Endothelial cell of umbilical vein (primary cell): Measurements from ENCODE around the gene SDK2. TPM values are rescaled to one million over a fixed set of nuclear protein-coding genes. Genes with fewer than 3 reads are reported as not detected.

ENCODE experiments used
- BruUV-seq: library from RNA; stranded (reverse); fragments of 400-500 nt; replicated peaks from 2 replicates; lab custom pipeline; 2021; lab: Mats Ljungman, UMichigan
- CTCF ChIA-PET: fragments of 300-600, 350-600 bp; sonication (Branson Sonifier 250); formaldehyde crosslinking; loops from one replicate; lab custom pipeline; 2021; ENCODE audit warnings: antibody characterized with exemption, inconsistent platforms; lab: Charles Lee
- POLR2A ChIA-PET: fragments of 300-600, 350-600 bp; sonication (Branson Sonifier 250); formaldehyde crosslinking; loops from one replicate; lab custom pipeline; 2021; ENCODE audit warnings: antibody characterized with exemption, inconsistent platforms; lab: Charles Lee
- DNase-seq: peaks from one replicate; pipeline ENCODE4 v3.0.0-alpha.2; 2011; ENCODE audit warnings: low read depth, low spot score
- FAIRE-seq: peaks from 2 replicates; lab custom pipeline; 2011; peaks lifted over from hg19 to GRCh38; lab: Jason Lieb, UNC
- H2AFZ ChIP-seq: 2 replicates; pipeline ENCODE4 v1.6.0; 2012; ENCODE audit warnings: low read depth, low read length, control low read depth, inconsistent platforms
- H3K27ac ChIP-seq: 2 replicates; pipeline ENCODE4 v1.5.1; 2011; ENCODE audit warnings: low read depth, mild to moderate bottlenecking, control low read depth, low read length, moderate library complexity; ENCODE audit not compliant: insufficient read depth
- H3K27me3 ChIP-seq, 2 experiments: 2 replicates each; pipeline versions ENCODE4 v1.6.0 to v1.6.1; 2011; ENCODE audit warnings: low read length in 2 of 2, mixed read lengths in 1 of 2; ENCODE audit not compliant: control insufficient read depth in 2 of 2, insufficient read depth in 2 of 2
- H3K36me3 ChIP-seq, 2 experiments: 2 replicates in 1 of 2; 3 replicates in 1 of 2; pipeline ENCODE4 v1.5.1; 2011; ENCODE audit warnings: low read length in 2 of 2, mild to moderate bottlenecking in 1 of 2, moderate library complexity in 1 of 2; ENCODE audit not compliant: control insufficient read depth in 2 of 2, insufficient read depth in 2 of 2; ENCODE audit errors: extremely low read depth in 1 of 2
- H3K4me1 ChIP-seq: 3 replicates; pipeline ENCODE4 v1.5.1; 2011; ENCODE audit warnings: mild to moderate bottlenecking, low read length; ENCODE audit not compliant: control insufficient read depth, insufficient read depth; ENCODE audit errors: extremely low read depth
- H3K4me2 ChIP-seq: 2 replicates; pipeline ENCODE4 v1.6.1; 2011; ENCODE audit warnings: low read length, control low read depth, mixed read lengths; ENCODE audit not compliant: insufficient read depth
- H3K4me3 ChIP-seq, 3 experiments: fragments of 200-600 bp in 1 of 3; sonication (generic), shearing (Covaris generic) in 1 of 3; replicated peaks in 1 of 3; 2 replicates each; pipeline ENCODE4 v1.5.1; 2011 to 2016; ENCODE audit warnings: control low read depth in 3 of 3, low read length in 3 of 3, mild to moderate bottlenecking in 2 of 3, inconsistent platforms in 1 of 3, low read depth in 1 of 3, moderate library complexity in 1 of 3; ENCODE audit not compliant: insufficient read depth in 1 of 3
- H3K79me2 ChIP-seq: 2 replicates; pipeline ENCODE4 v1.6.0; 2012; ENCODE audit warnings: low read length, inconsistent platforms; ENCODE audit not compliant: control insufficient read depth, insufficient read depth
- H3K9ac ChIP-seq: replicated peaks from 2 replicates; pipeline ENCODE3; 2011; ENCODE audit warnings: low read length, control low read depth; ENCODE audit not compliant: insufficient read depth; ENCODE audit errors: extremely low read depth
- H3K9me1 ChIP-seq: replicated peaks from 3 replicates; pipeline ENCODE4 v1.6.0; 2011; ENCODE audit warnings: mild to moderate bottlenecking, low read length; ENCODE audit not compliant: control insufficient read depth, insufficient read depth; ENCODE audit errors: extremely low read depth
- H3K9me3 ChIP-seq: replicated peaks from 2 replicates; pipeline ENCODE4 v1.5.1; 2012; ENCODE audit warnings: low read length, inconsistent platforms; ENCODE audit not compliant: control insufficient read depth, insufficient read depth
- H4K20me1 ChIP-seq: replicated peaks from 2 replicates; pipeline ENCODE3; 2011; ENCODE audit warnings: mild to moderate bottlenecking, low read length; ENCODE audit not compliant: control insufficient read depth, insufficient read depth; ENCODE audit errors: extremely low read depth
- CTCF ChIP-seq, 2 donors: IDR thresholded peaks; 1 replicate in 1 of 2; 2 replicates in 1 of 2; pipeline ENCODE4 v1.5.1; 2011; ENCODE audit warnings: low read length in 2 of 2, mild to moderate bottlenecking in 2 of 2, moderate library complexity in 2 of 2, control low read depth in 1 of 2, inconsistent platforms in 1 of 2, low read depth in 1 of 2; ENCODE audit not compliant: insufficient read depth in 1 of 2; ENCODE audit errors: extremely low read depth in 1 of 2
- GATA2 ChIP-seq: IDR thresholded peaks from 2 replicates; pipeline ENCODE4 v1.7.0; 2011; ENCODE audit warnings: low read depth, mild to moderate bottlenecking, moderate library complexity, mixed read lengths, low read length; ENCODE audit not compliant: insufficient read length, insufficient read depth
- MYC ChIP-seq: IDR thresholded peaks from one replicate; pipeline ENCODE4 v1.6.1; 2011; ENCODE audit warnings: mild to moderate bottlenecking, low read depth, low read length
- dilution Hi-C: fragments of 300-500 bp; cut with MboI; formaldehyde crosslinking; loops from one replicate; pipeline ENCODE4 v1.15.0; 2019; ENCODE audit warnings: low sequenced_read_pairs; ENCODE audit not compliant: extremely low pct_ligation_motif_present
- intact Hi-C: fragments of 100-400 bp; cut with micrococcal nuclease; formaldehyde crosslinking; loops from one replicate; pipeline ENCODE4 v1.10.0; 2022
- polyA plus RNA-seq, 4 experiments: library from polyadenylated mRNA; depleted of rRNA in 3 of 4; stranded (reverse) in 3 of 4; unstranded in 1 of 4; fragments of >200 nt; gene quantifications; 2 replicates each; pipeline versions ENCODE4 v1.2.1 to v1.2.3, GENCODE V29; 2011 to 2012; ENCODE audit warnings: missing spikeins in 1 of 4
- total RNA-seq: library from RNA; stranded (reverse); gene quantifications from 2 replicates; pipeline ENCODE4 v1.2.3, GENCODE V29; 2021

The SDK2 gene
- total and polyA plus RNA-seq, 2 donors (not counting 3 experiments of a cell fraction or from before 2014, with no cell fraction given) = not detected

- Histone ChIP-seq H3K4me1 (no peaks in the 10 kb centered on the region), H4K20me1 (no peaks in the 10 kb centered on the region), H3K79me2 (no peaks in the 10 kb centered on the region), H3K9ac (no peak overlapping the region), H3K9me3 (no peaks in the 10 kb centered on the region), H3K9me1 (no peaks in the 10 kb centered on the region), H2AFZ (no peak overlapping the region), H3K4me2 (no peak overlapping the region), H3K27ac (no peak overlapping the region), H3K36me3 (no peaks in the 10 kb centered on the region), H3K27me3 (no peaks in the 10 kb centered on the region), H3K4me3 (no peak overlapping the region)
- DNase-seq (no peak), FAIRE-seq (no peak)
- intact Hi-C loops = no loop called here
- dilution Hi-C loops = no loop called here
- BruUV-seq = no TSS peak
- TF ChIP-seq MYC = no peak
- no peak for TF ChIP-seq GATA2
- TF ChIP-seq CTCF (IDR thresholded peaks at IDR 0.05; ENCODE audit: extremely low read depth in 1 of 2, insufficient read depth in 1 of 2, low read depth in 1 of 2, low read length in 2 of 2) = no peak
- ChIA-PET POLR2A (no interaction called here), CTCF (interaction anchor here (1.6 kb wide), 1 partner anchor 15 kb away, joined by 4 read pairs; no protein-coding TSS in a partner anchor)
These were observed 247.6 kb downstream of the SDK2 start for GRCh38 chr17:73396431-73397277.
